Fibroblast of peridontal ligament (primary cell): ENCODE data around the gene NOL4L.

Experiments
- DNase-seq: peaks from one replicate; pipeline ENCODE4 v3.0.0-alpha.2; 2010; ENCODE audit errors: extremely low read depth

NOL4L gene

DNA sequence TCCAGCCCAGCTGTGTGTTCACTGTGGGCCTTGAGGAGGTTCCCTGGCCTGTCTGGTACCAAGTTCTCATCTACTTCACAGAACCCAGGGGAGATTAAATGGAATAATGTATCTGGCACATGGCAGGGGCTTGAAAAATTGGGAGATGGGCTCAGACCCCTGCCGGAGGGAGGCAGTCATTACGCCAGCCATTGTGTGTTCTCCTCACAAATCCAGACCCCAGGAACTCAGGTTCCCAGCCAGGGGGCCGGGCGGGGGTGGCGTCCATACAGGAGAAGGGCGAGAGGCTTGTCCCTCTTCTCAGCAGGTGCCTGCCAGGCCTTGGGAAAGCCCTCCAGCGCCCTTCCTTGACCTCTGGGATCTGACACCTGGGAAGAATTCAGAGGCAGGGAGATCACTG lies 8.1 kb downstream of the NOL4L start:
- no peak for DNase-seq

DNA sequence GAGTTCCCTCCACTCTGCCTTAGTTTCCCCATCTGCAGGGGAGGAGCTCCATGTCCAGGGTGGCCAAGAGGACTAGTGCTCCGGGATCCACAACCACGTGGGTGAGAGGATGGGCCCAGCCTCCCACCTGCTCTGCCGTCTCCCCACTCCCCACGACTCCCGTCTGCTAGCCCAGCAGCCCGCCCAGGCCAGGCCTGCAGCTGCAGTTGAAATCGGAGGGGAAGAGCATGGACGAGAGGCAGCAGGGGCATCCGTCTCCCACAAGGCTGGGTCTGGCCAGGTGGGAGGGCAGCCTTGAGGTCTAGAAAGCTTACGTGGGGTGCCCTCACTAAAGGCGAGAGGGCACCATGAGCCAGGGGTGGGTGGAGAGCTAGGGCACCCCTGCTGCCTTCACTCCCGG lies 8.6 kb downstream of the NOL4L start:
- no peak for DNase-seq

DNA sequence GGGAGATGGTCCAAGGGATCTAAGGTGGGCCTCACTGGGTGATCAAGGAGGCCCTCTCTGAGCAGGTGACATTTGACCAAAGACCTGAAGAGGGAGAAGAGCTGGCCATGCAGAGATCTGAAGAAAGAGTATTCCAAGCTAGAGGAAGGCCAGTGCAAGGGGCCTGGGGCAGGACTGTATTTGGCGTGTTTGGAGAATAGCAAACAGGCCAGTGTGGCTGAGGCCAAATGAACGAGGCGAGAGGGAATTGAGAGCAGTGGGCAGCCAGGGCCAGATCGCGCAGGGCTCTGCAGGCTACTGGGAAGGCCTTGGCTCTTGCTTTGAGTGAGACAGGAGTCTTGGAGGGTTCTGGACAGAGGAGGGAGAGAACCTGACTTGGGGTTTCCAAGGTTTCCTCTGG lies 9.3 kb downstream of the NOL4L start:
- DNase-seq, result no peak

DNA sequence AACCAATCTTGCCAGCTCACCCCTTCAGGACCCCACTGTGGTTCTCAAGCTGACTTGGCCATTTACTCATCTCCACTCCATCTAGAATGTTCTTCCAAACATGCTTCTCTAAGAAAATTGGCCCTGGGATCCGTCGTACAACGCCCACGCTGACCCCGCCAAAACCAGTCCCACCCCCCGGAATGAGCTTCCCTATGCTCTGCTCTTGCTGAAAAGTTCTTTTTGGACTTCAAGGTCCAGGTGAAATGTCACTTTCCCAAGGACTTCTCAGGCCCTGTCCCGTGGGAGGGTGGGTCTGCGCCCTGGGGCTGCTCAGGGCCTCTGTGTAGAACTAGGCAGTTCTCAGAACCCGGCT lies 9.9 kb downstream of the NOL4L start:
- no peak for DNase-seq

DNA sequence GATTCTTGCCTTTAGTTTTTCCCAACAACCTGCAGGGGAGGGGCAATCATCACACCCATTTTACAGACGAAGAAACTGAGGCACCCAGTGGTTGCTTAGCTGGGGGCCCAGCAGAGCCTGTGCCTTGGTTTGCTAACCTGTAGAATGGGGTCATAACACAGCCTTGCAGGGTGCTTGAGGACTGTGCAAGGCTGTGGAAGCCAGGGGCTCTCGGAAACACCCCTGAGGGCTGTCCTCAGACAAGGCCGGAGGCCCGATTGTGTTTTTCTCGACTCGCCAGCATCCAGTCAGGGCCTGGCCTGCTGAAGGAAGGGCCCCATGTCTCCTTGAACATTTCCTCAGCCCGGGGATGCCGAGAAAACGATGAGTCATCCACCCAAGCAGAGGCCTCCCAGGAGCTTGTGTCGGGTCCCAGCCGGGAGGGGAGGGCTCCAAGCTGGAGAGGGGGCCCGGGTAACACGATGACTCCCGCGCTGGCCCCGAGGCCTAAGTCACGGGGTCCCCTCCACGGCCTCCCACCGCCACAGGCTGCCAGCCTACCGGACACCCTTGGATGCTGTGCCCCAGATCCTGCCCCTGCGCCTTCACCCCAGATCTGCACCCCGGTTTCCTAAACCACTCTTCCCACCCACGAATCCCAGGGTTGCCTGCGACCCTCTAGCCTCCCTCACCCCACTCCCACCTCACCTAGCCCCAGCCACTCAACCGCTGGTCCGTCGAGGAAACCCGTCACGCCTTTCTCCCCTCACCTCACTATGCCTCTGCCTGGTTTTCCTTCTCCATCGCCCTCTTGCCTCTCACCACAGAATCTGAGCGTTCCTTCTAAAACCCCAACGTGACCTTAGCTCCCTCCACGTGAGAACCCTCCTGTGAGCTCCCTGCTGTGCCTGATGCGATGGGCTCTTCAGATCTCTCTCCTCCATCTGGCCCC lies 10.6 kb downstream of the NOL4L start:
- DNase-seq, result peak; percentile 77

DNA sequence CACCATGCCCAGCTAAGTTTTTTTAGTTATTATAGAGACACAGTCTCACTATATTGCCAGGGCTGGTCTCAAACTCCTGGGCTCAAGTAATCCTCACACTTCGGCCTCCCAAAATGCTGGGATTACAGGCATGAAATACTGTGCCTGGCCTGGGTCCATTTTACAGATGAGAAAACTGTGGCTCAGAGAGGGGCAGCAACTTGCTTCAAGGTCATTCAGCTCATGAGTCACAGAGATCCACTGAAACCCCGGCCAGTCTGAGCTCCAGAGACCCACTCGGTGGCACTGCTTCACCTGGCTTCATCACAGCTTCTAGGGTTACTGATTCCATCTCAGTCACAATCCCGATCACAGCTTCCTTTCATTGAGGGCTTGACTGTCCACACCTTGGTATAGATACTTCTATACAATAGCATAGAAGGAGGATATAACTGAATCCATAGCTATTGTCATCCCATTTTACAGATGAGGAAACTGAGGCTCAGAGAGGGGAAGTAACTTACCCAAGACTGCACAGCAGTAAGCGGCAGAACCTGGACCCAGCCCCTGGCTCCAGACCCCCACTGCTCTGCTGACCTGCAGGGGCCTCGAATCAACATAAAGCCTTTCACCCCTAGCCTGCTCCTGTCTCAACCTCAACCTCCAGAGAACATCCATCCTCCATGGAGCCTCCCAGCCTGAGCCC lies 11.8 kb downstream of the NOL4L start:
- DNase-seq, result no peak

DNA sequence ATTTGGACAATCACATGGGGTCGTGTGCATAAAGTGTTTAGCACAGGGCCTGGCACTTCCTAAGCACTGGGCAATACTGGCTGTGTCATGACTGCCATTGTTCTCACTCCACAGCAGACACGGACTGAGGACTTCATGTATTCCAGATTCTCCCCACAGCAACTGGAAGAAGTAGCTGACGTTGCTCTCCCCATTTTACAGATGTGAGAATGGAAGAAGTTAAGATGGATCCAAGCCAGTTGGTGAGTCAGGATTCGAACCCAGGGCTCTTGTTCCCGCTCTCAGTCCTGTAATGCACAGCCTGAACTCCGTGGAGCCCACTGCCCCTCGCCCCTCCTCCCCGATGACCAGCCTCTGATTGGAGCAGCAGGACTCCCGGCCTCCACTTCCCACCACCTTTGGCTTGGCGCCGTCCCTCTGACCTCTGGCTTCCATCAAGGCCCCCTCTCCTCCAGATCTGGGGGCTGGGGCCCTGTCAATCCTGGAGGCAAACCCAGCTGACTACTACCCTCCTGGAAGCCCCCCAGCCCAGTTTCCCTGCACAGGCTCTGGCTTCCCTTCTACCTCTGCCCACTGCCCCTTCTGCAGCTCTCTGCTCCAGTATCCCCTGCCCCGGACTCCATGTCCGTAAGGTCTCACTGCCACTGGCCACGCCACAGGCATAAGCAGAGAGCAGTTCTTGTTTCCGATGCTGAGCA lies 12.7 kb downstream of the NOL4L start:
- DNase-seq, result no peak

DNA sequence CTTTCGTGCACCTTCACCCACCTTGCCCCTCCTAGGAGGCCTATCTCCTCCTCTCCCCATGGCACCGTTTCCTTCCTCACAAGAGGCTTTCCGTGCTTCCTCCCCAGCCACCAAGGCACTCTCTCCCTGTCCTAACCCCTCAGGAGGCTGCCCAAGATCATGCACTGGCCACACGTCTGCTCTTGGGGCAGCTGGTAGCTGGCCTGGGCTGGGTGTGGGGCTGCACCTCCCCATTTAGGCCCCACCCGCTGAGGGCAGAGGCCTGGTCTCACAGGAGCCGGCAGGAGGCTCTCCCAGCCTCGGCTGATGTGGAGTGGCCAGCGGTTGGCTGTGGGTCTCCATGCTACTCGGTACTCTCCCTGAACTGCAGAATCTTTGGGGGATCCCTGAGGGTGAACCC lies 13.6 kb downstream of the NOL4L start:
- DNase-seq, result no peak

DNA sequence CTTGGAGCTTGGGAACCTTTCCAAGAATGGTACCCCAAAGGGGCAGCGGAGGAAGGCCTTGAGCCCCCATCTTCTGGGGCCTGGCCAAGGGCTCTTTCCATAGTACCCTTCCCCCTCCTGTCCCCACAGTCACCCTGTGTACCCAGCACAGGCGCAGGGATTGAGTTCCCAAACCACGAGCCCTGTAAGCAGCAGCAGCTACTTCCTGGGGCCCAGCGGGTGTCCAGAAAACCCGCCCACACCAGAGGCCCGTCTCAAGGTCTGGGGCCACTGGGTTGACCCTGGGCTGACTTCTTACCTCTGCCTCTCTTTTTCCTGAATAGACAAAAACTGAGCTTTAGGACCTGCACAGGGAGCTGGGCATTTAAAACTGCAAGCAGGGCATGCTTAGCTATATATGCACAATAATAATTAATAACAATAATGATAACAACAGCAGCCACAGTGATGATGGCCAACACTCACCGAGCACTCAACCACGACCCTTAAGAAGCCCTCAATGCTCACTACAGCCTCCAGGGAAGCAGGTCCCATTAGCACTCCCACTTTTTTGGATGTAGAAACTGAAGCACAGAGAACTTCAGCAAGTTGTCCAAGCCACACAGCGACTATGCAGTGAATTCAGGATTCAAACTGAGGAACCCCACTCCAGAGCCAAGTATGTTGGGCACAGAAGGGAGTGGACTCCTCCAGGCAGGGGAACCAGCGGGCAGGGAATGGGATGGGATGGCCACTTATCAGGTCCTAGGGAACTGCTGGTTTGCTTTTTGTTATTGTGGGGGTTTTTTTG lies 14.5 kb downstream of the NOL4L start:
- no peak for DNase-seq

DNA sequence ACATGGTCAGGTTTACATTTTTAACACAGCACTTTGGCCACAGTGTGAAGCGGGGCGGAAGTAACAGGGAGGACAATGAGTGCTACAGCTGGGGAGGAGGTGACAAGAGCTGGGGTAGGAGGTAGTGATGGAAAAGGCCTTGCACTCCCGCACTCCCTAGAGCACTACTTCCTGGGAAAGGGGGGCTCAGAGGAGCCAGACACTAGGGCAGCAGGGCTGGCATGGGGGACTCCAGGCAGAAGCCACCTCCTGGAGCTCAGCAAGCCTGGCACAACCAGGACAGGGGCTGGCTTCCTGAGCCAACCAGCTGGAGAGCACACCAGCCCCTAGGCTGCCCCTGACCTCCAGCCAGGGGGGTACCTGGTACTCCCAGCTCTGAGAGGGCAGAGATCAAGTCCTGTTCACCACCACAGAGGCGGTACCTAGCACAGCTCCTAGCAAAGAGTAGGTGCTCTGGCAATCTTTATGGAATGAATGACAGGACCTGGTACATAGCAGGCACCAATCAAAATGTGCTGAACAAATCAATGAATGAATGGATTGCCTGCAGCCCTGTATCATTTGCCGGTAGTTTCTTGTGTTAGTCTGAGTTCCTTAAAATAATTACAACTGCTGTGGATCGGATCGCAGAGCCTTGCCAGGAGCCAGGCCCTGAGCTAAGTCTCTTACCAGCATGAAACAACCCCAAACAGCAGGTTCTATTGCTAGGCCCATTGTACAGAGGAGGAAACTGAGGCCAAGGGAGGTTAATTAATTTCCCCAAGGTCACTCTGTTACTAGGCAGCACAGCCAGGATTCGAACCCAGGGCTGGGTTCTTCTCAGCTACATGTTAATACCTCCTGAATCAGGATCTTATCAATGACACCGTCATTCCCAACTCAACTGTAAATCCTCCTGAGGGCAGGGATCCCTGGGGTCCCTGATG lies 15.5 kb downstream of the NOL4L start:
- DNase-seq, result no peak

DNA sequence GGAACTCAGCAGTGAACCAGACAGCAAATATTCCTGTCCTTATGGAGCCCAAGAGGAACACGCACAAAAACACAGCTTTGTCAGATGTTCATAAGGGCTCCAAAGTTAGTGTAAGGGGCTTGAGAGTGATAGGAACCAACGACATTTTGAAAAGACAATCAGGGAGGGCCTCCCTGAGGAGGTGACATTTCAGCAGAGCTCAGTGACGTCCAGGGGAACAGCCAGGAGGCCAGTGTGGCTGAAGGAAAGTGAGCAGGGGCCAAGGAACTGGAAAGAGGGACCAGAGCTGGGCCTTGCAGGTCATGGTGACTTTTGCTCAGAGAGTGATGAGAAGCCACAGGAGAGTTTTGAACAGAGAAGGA lies 16.1 kb downstream of the NOL4L start:
- DNase-seq, result no peak

DNA sequence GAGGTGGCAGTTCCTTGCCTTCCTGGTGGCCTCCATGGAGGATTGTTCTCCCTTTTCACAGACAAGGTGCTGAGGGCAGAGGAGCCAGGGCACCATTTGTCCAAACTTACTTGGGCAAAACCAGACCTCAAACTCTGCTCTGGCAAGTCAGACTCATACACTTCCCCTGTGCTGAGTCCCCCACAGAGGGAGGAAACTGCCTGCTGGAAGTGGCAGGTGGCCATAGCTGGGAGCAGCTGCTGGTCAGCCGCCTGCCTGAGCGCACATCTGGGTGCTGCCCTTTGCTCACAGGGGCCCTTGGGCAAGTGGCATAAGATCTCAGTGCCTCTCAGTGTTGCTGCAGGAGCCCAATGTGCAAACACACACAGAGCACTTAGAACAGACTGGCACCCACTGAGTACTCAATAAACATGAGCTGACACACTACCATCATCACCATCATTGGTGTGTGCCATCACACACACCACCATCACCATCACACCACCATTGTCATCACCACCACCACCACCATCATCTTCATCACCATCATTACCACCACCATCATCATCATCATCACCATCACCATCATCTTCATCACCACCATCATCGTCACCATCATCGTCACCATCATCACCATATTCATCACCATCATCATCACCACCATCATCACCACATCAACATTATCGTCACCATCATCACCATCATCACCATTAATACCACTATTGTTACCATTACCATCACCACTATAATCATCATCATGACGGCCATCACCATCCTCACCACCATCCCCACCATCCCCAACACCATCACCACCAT lies 17.6 kb downstream of the NOL4L start:
- DNase-seq, result no peak

DNA sequence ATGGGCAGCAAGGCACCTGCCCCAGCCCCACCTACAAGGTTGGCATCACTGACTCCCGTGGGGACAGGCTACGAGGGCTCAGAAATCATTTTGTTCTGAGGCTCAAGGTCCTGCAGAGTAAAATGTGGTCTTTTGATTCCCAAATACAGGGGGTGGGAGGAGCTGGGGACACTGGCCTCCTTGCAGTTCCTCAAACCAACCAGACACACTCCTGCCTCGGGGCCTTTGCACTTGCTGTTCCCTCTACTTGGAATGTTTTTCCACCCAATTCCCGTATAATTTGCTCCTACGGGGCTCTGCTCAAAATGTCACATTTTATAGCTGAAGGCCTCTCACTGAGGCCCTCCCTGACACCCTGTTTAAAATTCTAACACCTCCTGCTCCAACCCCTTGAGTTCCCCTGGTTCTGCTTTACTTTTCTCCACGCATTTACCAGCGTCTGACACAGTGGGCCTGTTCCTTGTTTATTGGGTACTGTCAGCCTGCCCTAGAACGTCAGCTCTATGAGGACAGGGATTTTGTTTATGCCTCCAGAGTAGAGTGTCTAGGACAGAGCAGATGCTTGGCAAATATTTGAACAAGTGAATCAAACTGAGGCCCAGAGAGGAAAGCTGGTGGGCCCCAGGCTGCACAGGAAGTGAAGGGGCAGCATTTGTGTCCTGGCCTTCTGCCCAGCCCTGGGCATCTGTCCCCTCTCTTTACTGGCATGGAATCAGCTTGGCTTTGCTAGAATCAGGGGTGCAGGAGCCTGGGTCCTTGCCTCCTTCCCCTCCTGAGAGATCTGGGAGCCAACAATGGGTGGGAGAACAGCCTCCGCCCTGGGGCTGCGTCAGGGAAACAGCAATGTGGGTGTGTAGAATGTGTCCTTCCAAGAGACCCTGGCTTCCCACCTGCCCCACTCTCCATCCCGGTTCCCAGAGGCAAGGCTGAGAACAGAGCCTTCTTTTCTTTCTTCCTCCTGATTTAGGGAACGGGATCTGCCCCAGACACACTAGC lies 18.5 kb downstream of the NOL4L start:
- DNase-seq, result no peak

DNA sequence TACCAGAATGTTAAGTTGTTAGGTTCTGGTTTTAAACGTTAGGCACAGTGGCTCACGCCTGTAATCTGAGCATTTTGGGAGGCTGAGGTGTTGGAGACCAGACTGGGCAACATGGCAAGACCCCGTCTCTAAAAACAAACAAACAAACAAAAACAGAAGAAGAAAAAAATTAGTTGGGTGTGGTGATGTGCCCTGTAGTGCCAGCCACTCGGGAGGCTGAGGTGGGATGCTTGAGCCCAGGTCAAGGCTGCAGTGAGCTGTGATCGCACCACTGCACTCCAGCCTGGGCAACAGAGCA lies 19.4 kb downstream of the NOL4L start:
- DNase-seq, result no peak

DNA sequence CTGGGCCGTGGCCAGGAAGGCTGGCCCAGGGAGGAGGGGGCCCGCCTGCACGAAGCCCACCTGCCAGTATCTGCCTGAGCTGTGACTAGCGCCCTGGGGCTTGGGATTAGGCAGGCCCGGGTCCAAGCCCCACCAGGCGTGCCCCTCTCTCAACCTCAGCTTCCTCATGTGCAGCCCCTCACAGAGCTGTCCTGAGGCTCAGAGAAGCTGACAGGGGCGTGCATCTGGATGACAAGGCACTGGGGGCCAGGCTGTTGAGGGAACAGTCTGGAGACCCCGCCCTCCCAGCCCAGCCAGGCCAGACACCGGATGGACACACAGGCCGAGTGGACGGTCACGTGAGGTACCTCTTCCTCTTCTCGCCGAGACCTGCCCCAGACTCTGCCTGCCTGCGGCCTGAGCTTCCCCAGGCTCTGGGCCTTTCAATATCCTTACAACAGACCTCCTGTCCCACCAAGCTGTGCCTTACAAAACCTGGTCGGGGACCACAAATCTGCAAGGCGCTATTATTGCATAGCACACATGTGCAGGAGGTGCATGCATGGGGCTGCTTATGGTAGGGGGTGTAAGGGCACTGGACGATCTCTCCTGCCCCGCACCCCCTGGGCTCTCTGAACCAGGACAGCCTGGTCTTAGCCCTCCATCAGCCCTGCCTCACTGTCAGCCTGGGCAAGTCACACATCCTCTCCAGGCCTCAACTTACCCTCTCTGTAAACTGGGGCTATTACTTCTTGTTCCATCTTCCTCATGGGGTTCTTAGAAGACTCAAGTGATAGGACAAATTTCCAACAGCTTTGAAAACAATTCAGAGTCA lies 20.0 kb downstream of the NOL4L start:
- no peak for DNase-seq

DNA sequence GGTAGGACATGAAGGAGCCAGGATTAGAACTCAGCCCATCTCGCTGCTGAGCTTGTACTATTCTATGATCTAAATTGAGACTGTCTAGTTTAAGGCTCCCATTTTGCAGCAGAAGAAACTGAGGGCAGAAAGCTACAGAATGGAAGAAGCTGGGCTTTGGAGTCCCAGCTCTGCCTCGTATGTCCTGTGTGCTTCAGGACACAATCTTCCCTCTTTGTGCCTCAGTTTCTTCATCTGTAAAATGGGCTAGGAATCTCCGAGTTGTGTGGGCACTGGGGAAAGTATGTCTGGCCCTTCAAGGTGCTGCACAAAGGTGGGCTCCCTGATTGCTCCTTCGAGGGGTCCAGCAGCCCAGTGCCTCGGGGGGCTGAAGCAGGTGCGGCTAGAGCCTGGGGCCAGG lies 20.7 kb downstream of the NOL4L start:
- no peak for DNase-seq

DNA sequence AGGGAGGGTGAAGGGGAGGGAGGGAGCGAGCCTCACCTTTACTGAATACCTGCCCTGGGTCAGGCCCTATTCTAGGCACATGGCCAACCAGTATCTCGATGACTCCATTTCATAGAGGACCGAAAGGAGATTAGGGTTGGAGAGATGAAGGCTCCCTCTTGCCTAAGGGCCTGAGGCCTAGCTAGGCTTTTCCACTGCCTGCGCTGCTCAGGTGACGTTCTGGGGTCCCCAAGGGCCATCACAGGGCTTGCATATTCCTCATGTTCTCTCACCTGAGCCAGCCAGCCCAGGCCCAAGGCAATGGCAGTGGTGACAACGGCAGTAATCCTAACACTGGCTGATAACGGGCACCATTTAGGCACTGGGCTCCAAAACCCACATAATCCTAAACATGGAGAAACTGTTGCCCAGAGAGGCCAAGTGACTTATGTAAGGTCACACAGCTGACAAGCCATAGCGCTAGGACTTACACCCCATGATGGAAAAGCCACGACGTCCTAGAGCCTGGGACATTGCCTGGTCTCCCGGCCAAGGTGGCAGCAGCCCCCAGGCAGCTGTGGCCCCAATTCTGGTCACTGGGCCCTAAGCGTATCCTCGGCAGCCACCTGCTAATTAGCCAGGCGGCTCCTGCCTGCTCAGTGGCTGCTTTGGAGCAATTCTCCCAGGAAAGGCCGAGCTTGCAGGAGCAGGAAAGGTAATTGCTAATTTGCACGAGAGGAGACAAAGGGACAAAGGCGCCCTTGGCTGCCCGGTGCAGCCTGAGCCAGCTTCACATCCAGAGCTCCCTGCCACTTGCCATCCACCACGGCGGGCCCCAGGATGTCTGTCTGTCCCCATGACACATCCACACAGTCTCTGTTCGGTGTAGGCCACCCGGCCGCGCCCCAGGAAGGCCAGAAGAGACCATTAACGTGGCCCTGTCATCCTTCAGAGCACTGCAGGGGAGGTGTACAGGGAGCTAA lies 21.5 kb downstream of the NOL4L start:
- DNase-seq, result no peak
